ENCODE measurements around the gene WDR35. TPM values are rescaled to one million over a fixed set of nuclear protein-coding genes. Genes with fewer than 3 reads are reported as not detected.
"Not testable (repeated sequence)": the region's sequence is repeated elsewhere in the genome, so short reads cannot be mapped to it uniquely, and the experiment has no call there.

Gene WDR35
- polyA plus RNA-seq, 1 donor from 2014 or later = 1.3 TPM

DNA sequence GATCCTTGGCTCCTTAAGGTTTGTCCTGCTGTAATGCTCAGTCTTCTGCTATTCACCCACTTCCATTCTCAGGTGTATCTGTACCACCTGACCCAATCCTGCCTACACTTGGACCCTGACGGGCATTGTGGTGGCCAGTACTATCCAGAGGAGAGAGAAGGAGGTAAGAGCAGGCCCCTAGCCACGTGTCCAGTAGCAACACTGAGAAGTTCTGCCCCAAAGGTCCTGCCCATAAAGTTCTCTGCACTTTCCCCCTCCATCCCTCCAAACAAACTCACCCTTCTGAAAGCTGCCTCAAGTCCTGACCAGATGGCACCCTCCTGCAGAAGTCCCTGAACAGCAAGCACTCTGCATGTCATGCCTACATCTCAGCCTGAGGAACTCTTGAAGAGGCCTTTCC lies 106.4 kb downstream of the WDR35 start:
- Mint-ChIP-seq H3K4me3 (no peak overlapping the region), H3K27ac (no peak overlapping the region), H3K36me3 (peaks cover 7% of the 10 kb centered on the region), H3K27me3 (no peaks in the 10 kb centered on the region), H3K9me3 (no peaks in the 10 kb centered on the region), H3K4me1 (no peaks in the 10 kb centered on the region)

- Mint-ChIP-seq H3K4me3 (no peak overlapping the region), H3K27ac (peak overlapping the region in 1 of 3 donors; percentile 64), H3K4me1 (no peaks in the 10 kb centered on the region), H3K36me3 (peaks cover 8% of the 10 kb centered on the region), H3K27me3 (no peaks in the 10 kb centered on the region), H3K9me3 (no peaks in the 10 kb centered on the region)
Observed at GRCh38 chr2:19882286-19882685, 107.6 kb downstream of the WDR35 start.

DNA sequence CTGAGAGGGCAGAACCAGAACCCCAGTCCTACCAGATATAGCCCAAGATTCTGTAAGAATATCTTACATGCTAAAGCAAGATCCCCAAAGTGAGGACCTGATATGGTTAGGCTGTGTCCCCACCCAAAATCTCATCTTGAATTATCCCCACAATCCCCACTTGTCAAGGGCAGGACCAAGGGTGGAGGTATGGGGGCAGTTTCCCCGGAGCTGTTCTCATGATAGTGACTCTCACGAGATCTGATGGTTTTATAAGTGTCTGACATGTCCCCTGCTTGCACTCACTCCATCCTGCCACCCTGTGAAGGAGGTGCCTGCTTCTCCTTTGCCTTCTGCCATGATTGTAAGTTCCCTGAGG lies 108.0 kb downstream of the WDR35 start:
- Mint-ChIP-seq H3K27ac (peak overlapping the region in 1 of 3 donors; percentile 64), H3K36me3 (peaks cover 8% of the 10 kb centered on the region)

GRCh38 chr2:19881221-19881907 lies 108.5 kb downstream of the WDR35 start:
- peaks cover 8% of the 10 kb centered on the region for H3K36me3 Mint-ChIP-seq

More for the DNA sequence above, 108.0 kb downstream of the WDR35 start:
- H3K4me1 Mint-ChIP-seq = no peaks in the 10 kb centered on the region
- H3K27me3 Mint-ChIP-seq = no peaks in the 10 kb centered on the region
- H3K9me3 Mint-ChIP-seq = no peaks in the 10 kb centered on the region
- H3K4me3 Mint-ChIP-seq = no peak overlapping the region

DNA sequence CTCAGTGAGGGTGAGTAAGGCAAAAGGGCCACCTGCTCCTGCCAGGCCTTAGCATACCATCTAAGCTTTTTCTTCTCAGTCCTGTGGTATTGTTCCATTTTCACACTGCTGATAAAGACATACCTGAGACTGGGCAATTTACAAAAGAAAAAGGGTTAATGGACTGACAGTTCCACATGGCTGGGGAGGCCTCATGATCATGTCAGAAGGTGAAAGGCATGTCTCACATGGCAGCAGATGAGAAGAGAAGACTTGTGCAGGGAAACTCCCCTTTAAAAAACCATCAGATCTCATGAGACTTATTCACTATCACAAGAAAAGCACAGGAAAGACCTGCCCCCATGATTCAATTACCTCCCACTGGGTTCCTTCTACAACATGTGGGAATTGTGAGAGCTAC lies 109.7 kb downstream of the WDR35 start:
- not testable (repeated sequence) for H3K36me3 Mint-ChIP-seq, H3K4me1 Mint-ChIP-seq, H3K4me3 Mint-ChIP-seq, H3K27ac Mint-ChIP-seq, H3K27me3 Mint-ChIP-seq, H3K9me3 Mint-ChIP-seq

More at GRCh38 chr2:19881221-19881907, 108.5 kb downstream of the WDR35 start:
- H3K4me3 Mint-ChIP-seq = no peak overlapping the region
- H3K27ac Mint-ChIP-seq = no peak overlapping the region
- H3K27me3 Mint-ChIP-seq = no peaks in the 10 kb centered on the region
- H3K4me1 Mint-ChIP-seq = no peaks in the 10 kb centered on the region
- H3K9me3 Mint-ChIP-seq = no peaks in the 10 kb centered on the region

GRCh38 chr2:19879120-19879519 lies 110.8 kb downstream of the WDR35 start:
- H3K4me1 Mint-ChIP-seq = no peaks in the 10 kb centered on the region
- no peak overlapping the region for H3K27ac Mint-ChIP-seq
- no peaks in the 10 kb centered on the region for H3K9me3 Mint-ChIP-seq
- no peak overlapping the region for H3K4me3 Mint-ChIP-seq
- H3K36me3 Mint-ChIP-seq = peaks cover 7% of the 10 kb centered on the region
- no peaks in the 10 kb centered on the region for H3K27me3 Mint-ChIP-seq

GRCh38 chr2:19878268-19879046 lies 111.4 kb downstream of the WDR35 start:
- peaks cover 7% of the 10 kb centered on the region for H3K36me3 Mint-ChIP-seq
- no peaks in the 10 kb centered on the region for H3K27me3 Mint-ChIP-seq
- no peaks in the 10 kb centered on the region for H3K4me1 Mint-ChIP-seq
- no peak overlapping the region for H3K4me3 Mint-ChIP-seq
- H3K9me3 Mint-ChIP-seq = no peaks in the 10 kb centered on the region
- no peak overlapping the region for H3K27ac Mint-ChIP-seq

DNA sequence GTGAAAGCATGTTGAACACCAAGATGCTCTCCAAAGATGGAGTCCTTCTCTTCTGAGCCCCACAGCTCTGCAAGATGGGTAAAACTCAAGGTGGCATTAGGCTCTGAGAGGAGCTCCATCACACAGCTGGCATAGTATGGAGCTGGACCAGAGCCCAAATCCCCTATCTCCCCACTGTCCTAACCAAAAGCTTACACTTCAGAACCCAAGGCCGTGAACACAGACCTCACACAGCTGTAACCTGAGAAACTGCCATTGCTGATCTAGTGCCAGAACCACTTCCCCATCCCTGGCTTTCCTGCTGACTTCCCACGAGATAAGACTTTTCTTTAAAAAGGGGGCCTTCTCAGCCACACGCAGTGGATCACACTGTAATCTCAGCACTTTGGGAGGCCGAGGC lies 113.2 kb downstream of the WDR35 start:
- H3K36me3 Mint-ChIP-seq = peaks cover 3% of the 10 kb centered on the region
- H3K27ac Mint-ChIP-seq = no peak overlapping the region
- no peaks in the 10 kb centered on the region for H3K27me3 Mint-ChIP-seq
- H3K4me3 Mint-ChIP-seq = no peak overlapping the region
- no peaks in the 10 kb centered on the region for H3K9me3 Mint-ChIP-seq
- no peaks in the 10 kb centered on the region for H3K4me1 Mint-ChIP-seq

DNA sequence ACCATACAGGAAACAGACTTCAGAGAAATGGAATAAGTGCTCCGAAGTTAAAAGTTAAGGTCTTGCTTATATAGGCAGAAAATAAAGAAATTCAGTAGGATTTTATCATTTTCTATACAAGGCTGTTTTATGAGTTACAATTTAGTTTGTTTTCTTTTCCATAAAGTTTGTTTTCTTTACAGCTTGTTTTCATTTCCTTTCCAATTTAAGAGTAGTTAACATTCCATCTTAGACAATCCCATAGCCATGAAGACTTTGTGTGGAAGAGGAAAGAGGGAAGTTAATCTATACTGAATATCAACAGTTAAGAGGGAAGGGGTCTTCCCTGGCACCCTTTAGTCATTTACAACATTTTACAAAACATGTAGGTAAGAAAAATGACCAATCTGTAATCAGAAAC lies 114.6 kb downstream of the WDR35 start:
- Mint-ChIP-seq H3K4me1 (peaks cover 0 to 2% (median 0%) of the 10 kb centered on the region in 3 donors), H3K36me3 (peaks cover 3% of the 10 kb centered on the region), H3K9me3 (no peaks in the 10 kb centered on the region)

DNA sequence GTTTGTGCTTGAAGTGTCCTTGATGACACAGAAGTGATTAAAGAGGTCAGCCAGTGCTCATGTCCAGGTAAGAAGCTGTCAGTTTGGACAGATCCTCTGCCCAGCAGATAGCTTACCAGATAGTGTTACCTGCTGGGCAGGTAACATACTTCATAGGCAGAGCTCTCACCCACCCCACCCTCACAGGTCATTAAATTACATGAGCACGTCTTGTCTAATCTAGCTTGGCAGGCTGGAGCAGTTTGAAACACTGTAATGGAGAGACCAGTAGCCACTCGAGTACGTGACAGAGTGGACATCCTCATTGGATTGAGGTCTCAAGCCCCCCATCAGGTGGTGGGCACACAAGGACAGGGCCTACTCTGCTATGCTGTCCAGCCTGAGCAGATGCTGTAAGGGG lies 115.2 kb downstream of the WDR35 start:
- Mint-ChIP-seq H3K4me1 (peaks cover 2 to 4% (median 3%) of the 10 kb centered on the region in 3 donors), H3K27ac (no peak overlapping the region), H3K27me3 (no peaks in the 10 kb centered on the region), H3K4me3 (no peak overlapping the region), H3K9me3 (no peaks in the 10 kb centered on the region), H3K36me3 (peaks cover 3% of the 10 kb centered on the region)

More for the DNA sequence above, 114.6 kb downstream of the WDR35 start:
- no peak overlapping the region for H3K4me3 Mint-ChIP-seq
- H3K27ac Mint-ChIP-seq = no peak overlapping the region
- no peaks in the 10 kb centered on the region for H3K27me3 Mint-ChIP-seq

DNA sequence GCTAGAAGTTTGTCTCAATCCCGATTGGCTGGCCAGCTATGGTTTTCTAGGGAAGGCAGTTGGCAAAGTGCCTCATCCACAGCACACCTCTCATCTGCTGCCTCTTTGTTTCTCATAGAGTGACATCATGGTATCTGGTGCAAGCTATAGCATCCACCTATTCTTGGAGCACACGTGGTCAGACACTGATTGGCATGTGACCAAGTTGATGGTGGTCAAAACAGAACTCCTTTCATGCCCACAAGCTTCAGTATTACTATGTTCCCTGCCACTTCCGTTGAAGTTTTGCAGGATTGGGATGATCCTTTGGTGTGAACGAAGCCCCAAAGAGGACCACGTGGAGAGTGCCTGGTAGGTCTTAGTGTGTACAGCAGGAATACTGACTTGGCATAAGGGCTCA lies 116.9 kb downstream of the WDR35 start:
- Mint-ChIP-seq H3K9me3 (no peaks in the 10 kb centered on the region), H3K4me3 (no peak overlapping the region), H3K36me3 (peaks cover 3% of the 10 kb centered on the region), H3K27me3 (no peaks in the 10 kb centered on the region), H3K27ac (no peak overlapping the region), H3K4me1 (peaks cover 10 to 17% (median 14%) of the 10 kb centered on the region in 3 donors)

- Mint-ChIP-seq H3K4me3 (no peak overlapping the region), H3K4me1 (peaks cover 14 to 18% (median 15%) of the 10 kb centered on the region in 3 donors), H3K36me3 (no peaks in the 10 kb centered on the region), H3K9me3 (no peaks in the 10 kb centered on the region), H3K27ac (no peak overlapping the region), H3K27me3 (no peaks in the 10 kb centered on the region)
Observed at GRCh38 chr2:19872302-19872701, 117.6 kb downstream of the WDR35 start.

DNA sequence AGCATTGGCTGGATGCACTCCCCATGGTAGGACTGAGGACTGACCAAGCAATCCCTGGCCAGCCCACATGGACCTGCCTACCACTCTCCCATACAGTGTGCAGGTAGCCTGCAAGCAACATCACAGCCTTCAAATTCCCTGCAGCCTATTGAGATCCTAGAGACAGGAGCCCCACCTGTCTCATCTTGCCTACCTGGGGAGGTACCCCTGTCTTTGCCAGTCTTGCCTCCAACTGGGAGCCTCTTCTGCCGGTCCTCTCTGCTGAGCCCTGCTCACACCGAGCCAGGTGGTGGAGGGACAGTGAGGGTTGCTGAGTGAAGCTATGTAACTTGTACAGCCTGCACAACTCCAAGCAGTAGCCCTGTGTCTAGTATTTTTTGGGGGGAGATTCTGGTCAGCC lies 118.1 kb downstream of the WDR35 start:
- no peaks in the 10 kb centered on the region for H3K9me3 Mint-ChIP-seq
- no peaks in the 10 kb centered on the region for H3K36me3 Mint-ChIP-seq
- peaks cover 14 to 18% (median 15%) of the 10 kb centered on the region in 3 donors for H3K4me1 Mint-ChIP-seq
- no peaks in the 10 kb centered on the region for H3K27me3 Mint-ChIP-seq
- H3K4me3 Mint-ChIP-seq = no peak overlapping the region
- H3K27ac Mint-ChIP-seq = no peak overlapping the region

GRCh38 chr2:19870792-19871191 lies 119.1 kb downstream of the WDR35 start:
- no peaks in the 10 kb centered on the region for H3K36me3 Mint-ChIP-seq
- H3K27me3 Mint-ChIP-seq = no peaks in the 10 kb centered on the region
- no peaks in the 10 kb centered on the region for H3K9me3 Mint-ChIP-seq
- H3K27ac Mint-ChIP-seq = no peak overlapping the region
- H3K4me3 Mint-ChIP-seq = peak overlapping the region in 1 of 4 donors; percentile 95
- H3K4me1 Mint-ChIP-seq = peaks cover 14 to 18% (median 15%) of the 10 kb centered on the region in 3 donors

DNA sequence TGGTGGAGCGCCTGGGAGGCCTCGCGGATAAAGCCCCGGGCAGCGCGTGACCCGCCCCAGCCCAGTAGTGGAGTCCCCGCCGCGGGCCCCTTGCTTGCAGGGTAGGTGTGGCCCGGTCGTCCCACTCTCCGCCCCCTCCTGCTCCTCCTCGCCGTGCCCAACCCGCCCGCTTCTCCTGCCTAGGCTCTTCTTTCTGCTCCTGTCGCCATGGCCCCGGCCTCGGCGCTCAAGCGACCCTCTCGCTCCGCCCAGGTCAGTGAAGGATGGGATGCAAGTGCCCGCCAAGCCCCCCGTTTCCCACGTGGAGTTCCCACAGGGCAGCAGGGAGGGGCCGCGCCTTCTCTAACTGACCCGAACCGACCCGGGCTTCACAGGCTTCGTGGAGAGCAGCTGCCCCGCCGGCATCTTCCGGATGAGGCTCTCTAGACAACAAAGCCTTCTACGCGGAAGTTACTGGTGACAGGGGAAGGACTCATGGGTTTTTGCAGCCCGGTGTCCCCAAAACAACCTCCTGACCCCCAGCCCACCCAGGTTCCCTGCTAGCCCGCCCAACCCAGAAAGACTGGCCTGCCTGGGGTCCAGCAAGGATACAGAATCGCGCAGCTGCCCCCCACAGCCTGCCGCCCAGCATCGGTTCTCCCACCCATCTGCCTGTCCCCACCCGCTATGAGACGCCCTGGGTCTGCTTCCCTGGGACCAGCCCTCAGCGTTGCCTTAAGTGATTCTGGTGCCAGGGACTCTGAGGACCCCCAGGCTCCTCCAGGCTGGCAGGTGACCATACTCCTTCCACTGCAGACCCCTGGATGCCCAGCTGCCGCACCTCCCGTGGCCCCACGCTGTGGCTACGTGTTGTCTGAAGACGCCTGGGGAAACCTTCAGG lies 121.0 kb downstream of the WDR35 start:
- Mint-ChIP-seq H3K27me3 (no peaks in the 10 kb centered on the region), H3K27ac (peak overlapping the region; percentile 82 to 98 (median 89)), H3K4me3 (peak overlapping the region; percentile 93 to 100 (median 97)), H3K9me3 (no peaks in the 10 kb centered on the region), H3K4me1 (peaks cover 14 to 18% (median 15%) of the 10 kb centered on the region in 3 donors), H3K36me3 (no peaks in the 10 kb centered on the region)
